Stimulated activated naive CD8-positive, alpha-beta T cell treated with anti-CD3 and anti-CD28 coated beads, Interleukin-15, Interleukin-2, amounts not matched to agents 100 ng/mL and 50 ng/mL, for 24 hours (primary cell): ENCODE results near the gene TNFSF4.

Experiments used
- H3K27ac Mint-ChIP-seq: one replicate; pipeline ENCODE4 v1.8.0; 2021; ENCODE audit warnings: mild to moderate bottlenecking, mixed read lengths
- H3K27me3 Mint-ChIP-seq: one replicate; pipeline ENCODE4 v1.8.0; 2021; ENCODE audit warnings: mixed read lengths
- H3K36me3 Mint-ChIP-seq: one replicate; pipeline ENCODE4 v1.8.0; 2021; ENCODE audit warnings: low read depth, mixed read lengths
- H3K4me1 Mint-ChIP-seq: one replicate; pipeline ENCODE4 v1.8.0; 2021; ENCODE audit warnings: low read depth, mixed read lengths
- H3K4me3 Mint-ChIP-seq: one replicate; pipeline ENCODE4 v1.8.0; 2021; ENCODE audit warnings: mild to moderate bottlenecking, mixed read lengths
- H3K9me3 Mint-ChIP-seq: one replicate; pipeline ENCODE4 v1.8.0; 2021; ENCODE audit warnings: mixed read lengths

Gene TNFSF4

GRCh38 chr1:173195596-173196088 lies 11.5 kb downstream of the TNFSF4 start:
- H3K9me3 Mint-ChIP-seq = no peaks in the 10 kb centered on the region
- no peak overlapping the region for H3K4me3 Mint-ChIP-seq
- H3K4me1 Mint-ChIP-seq = peaks cover 45% of the 10 kb centered on the region
- H3K27me3 Mint-ChIP-seq = no peaks in the 10 kb centered on the region
- peak overlapping the region; percentile 86 for H3K27ac Mint-ChIP-seq
- peaks cover 5% of the 10 kb centered on the region for H3K36me3 Mint-ChIP-seq

- H3K4me3 Mint-ChIP-seq = no peak overlapping the region
- peaks cover 5% of the 10 kb centered on the region for H3K36me3 Mint-ChIP-seq
- H3K9me3 Mint-ChIP-seq = no peaks in the 10 kb centered on the region
- H3K4me1 Mint-ChIP-seq = peaks cover 53% of the 10 kb centered on the region
- H3K27ac Mint-ChIP-seq = no peak overlapping the region
- H3K27me3 Mint-ChIP-seq = no peaks in the 10 kb centered on the region
Observed at GRCh38 chr1:173193639-173194038, 13.5 kb downstream of the TNFSF4 start.

- H3K36me3 Mint-ChIP-seq = peaks cover 11% of the 10 kb centered on the region
Observed at GRCh38 chr1:173191011-173191705, 16.0 kb downstream of the TNFSF4 start.

GRCh38 chr1:173190101-173190936 lies 16.8 kb downstream of the TNFSF4 start:
- Mint-ChIP-seq H3K27ac (peak overlapping the region; percentile 34), H3K27me3 (no peaks in the 10 kb centered on the region), H3K4me3 (no peak overlapping the region), H3K4me1 (peaks cover 35% of the 10 kb centered on the region), H3K9me3 (no peaks in the 10 kb centered on the region), H3K36me3 (peaks cover 11% of the 10 kb centered on the region)

More at GRCh38 chr1:173191011-173191705, 16.0 kb downstream of the TNFSF4 start:
- no peak overlapping the region for H3K4me3 Mint-ChIP-seq
- no peaks in the 10 kb centered on the region for H3K9me3 Mint-ChIP-seq
- no peaks in the 10 kb centered on the region for H3K27me3 Mint-ChIP-seq
- H3K4me1 Mint-ChIP-seq = peaks cover 44% of the 10 kb centered on the region
- H3K27ac Mint-ChIP-seq = peak overlapping the region; percentile 34

GRCh38 chr1:173187671-173188237 lies 19.4 kb downstream of the TNFSF4 start:
- Mint-ChIP-seq H3K27me3 (no peaks in the 10 kb centered on the region), H3K36me3 (peaks cover 11% of the 10 kb centered on the region), H3K4me1 (peaks cover 21% of the 10 kb centered on the region), H3K27ac (no peak overlapping the region), H3K9me3 (no peaks in the 10 kb centered on the region), H3K4me3 (no peak overlapping the region)

- H3K36me3 Mint-ChIP-seq = peaks cover 4% of the 10 kb centered on the region
- H3K4me3 Mint-ChIP-seq = no peak overlapping the region
- no peaks in the 10 kb centered on the region for H3K4me1 Mint-ChIP-seq
- peaks cover 5% of the 10 kb centered on the region for H3K9me3 Mint-ChIP-seq
- H3K27me3 Mint-ChIP-seq = no peaks in the 10 kb centered on the region
- no peak overlapping the region for H3K27ac Mint-ChIP-seq
Observed at GRCh38 chr1:173181791-173182190, 25.3 kb downstream of the TNFSF4 start.

- Mint-ChIP-seq H3K27ac (no peak overlapping the region), H3K9me3 (peaks cover 18% of the 10 kb centered on the region), H3K36me3 (peaks cover 7% of the 10 kb centered on the region), H3K4me1 (peaks cover 4% of the 10 kb centered on the region), H3K27me3 (no peaks in the 10 kb centered on the region), H3K4me3 (no peak overlapping the region)
Observed at GRCh38 chr1:173176246-173176645, 30.9 kb downstream of the TNFSF4 start.

GRCh38 chr1:173175514-173176145 lies 31.5 kb downstream of the TNFSF4 start:
- H3K27ac Mint-ChIP-seq = no peak overlapping the region
- H3K4me1 Mint-ChIP-seq = peaks cover 4% of the 10 kb centered on the region
- peaks cover 21% of the 10 kb centered on the region for H3K9me3 Mint-ChIP-seq
- no peak overlapping the region for H3K4me3 Mint-ChIP-seq
- H3K27me3 Mint-ChIP-seq = no peaks in the 10 kb centered on the region
- H3K36me3 Mint-ChIP-seq = peaks cover 7% of the 10 kb centered on the region

GRCh38 chr1:173173388-173173787 lies 33.7 kb downstream of the TNFSF4 start:
- Mint-ChIP-seq H3K27me3 (no peaks in the 10 kb centered on the region), H3K4me1 (peaks cover 4% of the 10 kb centered on the region), H3K9me3 (peaks cover 20% of the 10 kb centered on the region), H3K36me3 (peaks cover 7% of the 10 kb centered on the region), H3K4me3 (no peak overlapping the region), H3K27ac (no peak overlapping the region)

GRCh38 chr1:173171152-173171551 lies 36.0 kb downstream of the TNFSF4 start:
- H3K4me1 Mint-ChIP-seq = peaks cover 4% of the 10 kb centered on the region
- peaks cover 7% of the 10 kb centered on the region for H3K36me3 Mint-ChIP-seq
- H3K4me3 Mint-ChIP-seq = no peak overlapping the region
- H3K9me3 Mint-ChIP-seq = peaks cover 20% of the 10 kb centered on the region
- no peak overlapping the region for H3K27ac Mint-ChIP-seq
- H3K27me3 Mint-ChIP-seq = no peaks in the 10 kb centered on the region

GRCh38 chr1:173168941-173169340 lies 38.2 kb downstream of the TNFSF4 start:
- peaks cover 15% of the 10 kb centered on the region for H3K9me3 Mint-ChIP-seq
- H3K4me3 Mint-ChIP-seq = no peak overlapping the region
- H3K36me3 Mint-ChIP-seq = peaks cover 3% of the 10 kb centered on the region
- no peaks in the 10 kb centered on the region for H3K4me1 Mint-ChIP-seq
- H3K27me3 Mint-ChIP-seq = no peaks in the 10 kb centered on the region
- no peak overlapping the region for H3K27ac Mint-ChIP-seq

GRCh38 chr1:173164686-173165085 lies 42.4 kb downstream of the TNFSF4 start:
- no peaks in the 10 kb centered on the region for H3K36me3 Mint-ChIP-seq
- H3K4me1 Mint-ChIP-seq = peaks cover 4% of the 10 kb centered on the region

GRCh38 chr1:173164178-173164577 lies 43.0 kb downstream of the TNFSF4 start:
- Mint-ChIP-seq H3K27me3 (no peaks in the 10 kb centered on the region), H3K9me3 (no peaks in the 10 kb centered on the region), H3K36me3 (no peaks in the 10 kb centered on the region), H3K4me3 (no peak overlapping the region), H3K4me1 (peaks cover 4% of the 10 kb centered on the region), H3K27ac (no peak overlapping the region)

More at GRCh38 chr1:173164686-173165085, 42.4 kb downstream of the TNFSF4 start:
- Mint-ChIP-seq H3K27ac (no peak overlapping the region), H3K27me3 (no peaks in the 10 kb centered on the region), H3K9me3 (no peaks in the 10 kb centered on the region), H3K4me3 (no peak overlapping the region)

- peaks cover 4% of the 10 kb centered on the region for H3K4me1 Mint-ChIP-seq
- H3K36me3 Mint-ChIP-seq = no peaks in the 10 kb centered on the region
- H3K9me3 Mint-ChIP-seq = no peaks in the 10 kb centered on the region
- H3K27ac Mint-ChIP-seq = no peak overlapping the region
- no peak overlapping the region for H3K4me3 Mint-ChIP-seq
- H3K27me3 Mint-ChIP-seq = no peaks in the 10 kb centered on the region
Observed at GRCh38 chr1:173163222-173163621, 43.9 kb downstream of the TNFSF4 start.
